Glutamatergic neuron (in vitro differentiated cells): ENCODE measurements around the gene UGGT2. TPM values are rescaled to one million over a fixed set of nuclear protein-coding genes. Genes with fewer than 3 reads are reported as not detected.

Experiments
- DNase-seq: peaks from one replicate; pipeline ENCODE4 v3.0.0; 2022
- H3K27ac Mint-ChIP-seq: one replicate; pipeline ENCODE4 v1.8.0; 2020; ENCODE audit warnings: mild to moderate bottlenecking, mixed read lengths, inconsistent platforms; ENCODE audit not compliant: unreplicated experiment
- H3K27me3 Mint-ChIP-seq: one replicate; pipeline ENCODE4 v1.8.0; 2020; ENCODE audit warnings: mild to moderate bottlenecking, moderate library complexity, mixed read lengths, inconsistent platforms; ENCODE audit not compliant: unreplicated experiment
- H3K36me3 Mint-ChIP-seq: one replicate; pipeline ENCODE4 v1.8.0; 2020; ENCODE audit warnings: mild to moderate bottlenecking, mixed read lengths, inconsistent platforms; ENCODE audit not compliant: unreplicated experiment
- H3K4me1 Mint-ChIP-seq: one replicate; pipeline ENCODE4 v1.8.0; 2020; ENCODE audit warnings: mild to moderate bottlenecking, low read depth, mixed read lengths, inconsistent platforms; ENCODE audit not compliant: unreplicated experiment
- H3K4me3 Mint-ChIP-seq: one replicate; pipeline ENCODE4 v1.8.0; 2020; ENCODE audit warnings: mild to moderate bottlenecking, mixed read lengths, inconsistent platforms; ENCODE audit not compliant: unreplicated experiment
- H3K9me3 Mint-ChIP-seq: one replicate; pipeline ENCODE4 v1.8.0; 2020; ENCODE audit warnings: mild to moderate bottlenecking, moderate library complexity, mixed read lengths, inconsistent platforms; ENCODE audit not compliant: unreplicated experiment
- total RNA-seq: library from RNA; stranded (reverse); fragmentation: NEBNext Ultra II Directional; extraction: Animal tissue kit (Norgen Biotek cat#: 25700); gene quantifications from one replicate; pipeline ENCODE4 v1.2.1, GENCODE V29; 2021; ENCODE audit not compliant: unreplicated experiment
- TF ChIP-seq, protein P1 (sequence below): fragments of 200-600 bp; sonication (generic); IDR thresholded peaks from one replicate; pipeline ENCODE4 v1.5.0; 2021; ENCODE audit not compliant: partially characterized antibody, unreplicated experiment

Gene UGGT2
- total RNA-seq, 1 donor from 2014 or later = 34.6 TPM

DNA sequence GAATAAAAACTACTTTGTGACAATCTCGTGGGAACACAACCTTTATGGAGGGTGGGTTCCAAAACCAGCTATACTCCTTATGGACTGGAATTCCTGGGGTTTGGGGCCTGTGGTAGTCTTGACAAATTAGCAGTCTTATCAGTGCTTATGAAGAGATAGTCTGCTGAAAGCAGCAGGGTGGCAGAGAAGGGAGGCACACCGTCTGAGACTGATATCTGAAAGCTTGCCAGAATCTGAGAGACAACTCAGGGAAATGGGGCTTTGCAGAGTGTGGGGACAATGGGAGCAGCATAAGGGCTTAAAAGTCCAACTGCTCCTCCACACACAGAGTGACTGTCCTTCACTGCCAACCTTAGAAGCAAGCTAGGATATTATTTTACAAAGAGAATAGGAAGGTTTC, 95.9 kb downstream of the UGGT2 start:
- H3K27me3 Mint-ChIP-seq = no peaks in the 10 kb centered on the region
- no peak overlapping the region for H3K4me3 Mint-ChIP-seq
- H3K36me3 Mint-ChIP-seq = peaks cover 26% of the 10 kb centered on the region
- H3K9me3 Mint-ChIP-seq = peaks cover 7% of the 10 kb centered on the region
- DNase-seq = no peak
- no peak overlapping the region for H3K27ac Mint-ChIP-seq
- TF ChIP-seq, protein P1, sequence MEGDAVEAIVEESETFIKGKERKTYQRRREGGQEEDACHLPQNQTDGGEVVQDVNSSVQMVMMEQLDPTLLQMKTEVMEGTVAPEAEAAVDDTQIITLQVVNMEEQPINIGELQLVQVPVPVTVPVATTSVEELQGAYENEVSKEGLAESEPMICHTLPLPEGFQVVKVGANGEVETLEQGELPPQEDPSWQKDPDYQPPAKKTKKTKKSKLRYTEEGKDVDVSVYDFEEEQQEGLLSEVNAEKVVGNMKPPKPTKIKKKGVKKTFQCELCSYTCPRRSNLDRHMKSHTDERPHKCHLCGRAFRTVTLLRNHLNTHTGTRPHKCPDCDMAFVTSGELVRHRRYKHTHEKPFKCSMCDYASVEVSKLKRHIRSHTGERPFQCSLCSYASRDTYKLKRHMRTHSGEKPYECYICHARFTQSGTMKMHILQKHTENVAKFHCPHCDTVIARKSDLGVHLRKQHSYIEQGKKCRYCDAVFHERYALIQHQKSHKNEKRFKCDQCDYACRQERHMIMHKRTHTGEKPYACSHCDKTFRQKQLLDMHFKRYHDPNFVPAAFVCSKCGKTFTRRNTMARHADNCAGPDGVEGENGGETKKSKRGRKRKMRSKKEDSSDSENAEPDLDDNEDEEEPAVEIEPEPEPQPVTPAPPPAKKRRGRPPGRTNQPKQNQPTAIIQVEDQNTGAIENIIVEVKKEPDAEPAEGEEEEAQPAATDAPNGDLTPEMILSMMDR = no peak
- H3K4me1 Mint-ChIP-seq = no peaks in the 10 kb centered on the region

- H3K27me3 Mint-ChIP-seq = no peaks in the 10 kb centered on the region
- peaks cover 20% of the 10 kb centered on the region for H3K36me3 Mint-ChIP-seq
Measured at GRCh38 chr13:95956589-95957148, 96.5 kb downstream of the UGGT2 start.

DNA sequence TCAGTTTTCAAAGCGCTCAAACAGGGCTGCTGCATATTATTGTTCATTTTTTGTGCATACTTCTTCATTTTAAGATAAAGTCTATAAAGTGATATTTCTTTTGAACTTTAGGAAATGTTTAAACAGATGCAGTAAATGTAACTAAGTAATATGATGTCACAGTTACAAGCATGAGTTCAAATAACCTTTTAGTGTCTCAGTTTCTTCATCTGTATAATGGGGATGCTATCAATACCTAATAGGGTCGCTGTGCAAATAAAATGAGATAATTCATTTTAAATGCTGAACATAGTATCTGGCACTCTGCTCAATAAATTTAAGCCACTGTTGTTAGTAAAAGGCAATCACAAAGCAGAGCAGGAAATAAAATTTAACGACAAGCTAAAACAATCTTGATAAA, 97.5 kb downstream of the UGGT2 start:
- peaks cover 4% of the 10 kb centered on the region for H3K9me3 Mint-ChIP-seq
- peaks cover 19% of the 10 kb centered on the region for H3K36me3 Mint-ChIP-seq
- H3K4me3 Mint-ChIP-seq = no peak overlapping the region
- H3K27ac Mint-ChIP-seq = no peak overlapping the region
- H3K4me1 Mint-ChIP-seq = no peaks in the 10 kb centered on the region
- no peak for DNase-seq
- H3K27me3 Mint-ChIP-seq = no peaks in the 10 kb centered on the region
- TF ChIP-seq, protein P1 = no peak

More at GRCh38 chr13:95956589-95957148, 96.5 kb downstream of the UGGT2 start:
- TF ChIP-seq, protein P1 = no peak
- Mint-ChIP-seq H3K4me1 (no peaks in the 10 kb centered on the region), H3K27ac (no peak overlapping the region), H3K9me3 (peaks cover 4% of the 10 kb centered on the region), H3K4me3 (no peak overlapping the region)
- DNase-seq = no peak

DNA sequence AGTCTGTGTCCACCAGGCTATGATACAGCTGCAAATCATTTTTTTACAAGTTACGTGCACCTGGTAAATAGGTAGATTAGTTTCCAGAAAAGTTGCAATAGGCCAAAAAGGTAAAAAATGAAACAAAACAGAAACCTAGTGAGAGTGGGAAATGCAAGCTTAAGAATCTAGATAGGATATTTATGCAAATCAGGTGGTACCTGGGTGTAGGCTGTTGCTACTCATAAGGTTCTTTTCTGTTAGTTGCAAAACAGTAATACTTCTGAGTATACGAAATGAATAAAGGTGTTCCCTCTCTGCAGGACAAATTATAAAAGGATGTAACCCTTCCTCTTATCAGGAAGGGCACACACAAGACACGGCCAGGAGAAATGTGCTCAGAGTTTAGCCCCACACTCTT, 97.9 kb downstream of the UGGT2 start:
- no peaks in the 10 kb centered on the region for H3K4me1 Mint-ChIP-seq
- H3K27ac Mint-ChIP-seq = no peak overlapping the region
- H3K4me3 Mint-ChIP-seq = no peak overlapping the region
- DNase-seq = no peak
- no peaks in the 10 kb centered on the region for H3K27me3 Mint-ChIP-seq
- peaks cover under 1% of the 10 kb centered on the region for H3K9me3 Mint-ChIP-seq
- H3K36me3 Mint-ChIP-seq = peaks cover 16% of the 10 kb centered on the region
- TF ChIP-seq, protein P1 = no peak

- Mint-ChIP-seq H3K4me1 (no peaks in the 10 kb centered on the region), H3K9me3 (no peaks in the 10 kb centered on the region), H3K27me3 (no peaks in the 10 kb centered on the region), H3K4me3 (no peak overlapping the region), H3K27ac (no peak overlapping the region), H3K36me3 (peaks cover 6% of the 10 kb centered on the region)
- TF ChIP-seq, protein P1 = no peak
- DNase-seq = no peak
Measured at GRCh38 chr13:95954266-95954665, 98.9 kb downstream of the UGGT2 start.
